HepG2 (cell line): ENCODE measurements around the gene NEURL3. TPM values are rescaled to one million over a fixed set of nuclear protein-coding genes. Genes with fewer than 3 reads are reported as not detected.

Experiments used
- CEBPZ ChIP-seq: IDR thresholded peaks from 2 replicates; pipeline ENCODE4 v1.6.1; 2012; ENCODE audit warnings: low read length, improper control_type of control experiment
- GATA4 ChIP-seq: sonication (generic); IDR thresholded peaks from 2 replicates; pipeline ENCODE4 v1.6.1; 2016; ENCODE audit warnings: antibody characterized with exemption, low read depth, borderline replicate concordance
- HMGA1 ChIP-seq: sonication (generic); formaldehyde crosslinking; conservative IDR thresholded peaks from 2 replicates; pipeline ENCODE4 v1.4.0; 2020; ENCODE audit warnings: missing genetic modification reagents
- MATR3 ChIP-seq: sonication (generic); formaldehyde crosslinking; IDR thresholded peaks from 2 replicates; pipeline ENCODE4 v1.4.0; 2020; ENCODE audit warnings: missing genetic modification reagents
- MED13 ChIP-seq: sonication (generic); formaldehyde crosslinking; IDR thresholded peaks from 2 replicates; pipeline ENCODE4 v1.5.0; 2020; ENCODE audit warnings: missing genetic modification reagents
- NFKBIZ ChIP-seq: IDR thresholded peaks from 2 replicates; pipeline ENCODE4 v1.6.1; 2018; ENCODE audit warnings: missing genetic modification reagents, missing compliant biosample characterization
- SSRP1 ChIP-seq: IDR thresholded peaks from 2 replicates; pipeline ENCODE4 v1.6.1; 2016; ENCODE audit warnings: control low read depth
- TFDP2 ChIP-seq: sonication (generic); formaldehyde crosslinking; IDR thresholded peaks from 2 replicates; pipeline ENCODE4 v1.4.0; 2020; ENCODE audit warnings: missing genetic modification reagents
- UBTF ChIP-seq: sonication (generic); formaldehyde crosslinking; IDR thresholded peaks from 2 replicates; pipeline ENCODE4 v1.4.0; 2020; ENCODE audit warnings: mild to moderate bottlenecking, missing genetic modification reagents
- ZBTB1 ChIP-seq: sonication (generic); formaldehyde crosslinking; IDR thresholded peaks from 2 replicates; pipeline ENCODE4 v1.4.0; 2020; ENCODE audit warnings: missing genetic modification reagents, borderline replicate concordance
- ZBTB14 ChIP-seq: sonication (generic); formaldehyde crosslinking; IDR thresholded peaks from 2 replicates; pipeline ENCODE4 v1.4.0; 2020; ENCODE audit warnings: missing genetic modification reagents
- ZNF138 ChIP-seq: sonication (generic); formaldehyde crosslinking; IDR thresholded peaks from 2 replicates; pipeline ENCODE4 v1.5.0; 2020; ENCODE audit warnings: mild to moderate bottlenecking, low read depth, missing genetic modification reagents
- ZNF230 ChIP-seq: sonication (generic); formaldehyde crosslinking; IDR thresholded peaks from 2 replicates; pipeline ENCODE4 v1.4.0; 2020; ENCODE audit warnings: mild to moderate bottlenecking, missing genetic modification reagents
- ZNF33B ChIP-seq: sonication (generic); formaldehyde crosslinking; IDR thresholded peaks from 2 replicates; pipeline ENCODE4 v1.5.1; 2020; ENCODE audit warnings: mild to moderate bottlenecking, missing genetic modification reagents
- ZNF451 ChIP-seq: sonication (generic); formaldehyde crosslinking; IDR thresholded peaks from 2 replicates; pipeline ENCODE4 v1.5.0; 2020; ENCODE audit warnings: mild to moderate bottlenecking, missing genetic modification reagents
- ZNF503 ChIP-seq: sonication (generic); formaldehyde crosslinking; IDR thresholded peaks from 2 replicates; pipeline ENCODE4 v1.4.0; 2020; ENCODE audit warnings: missing genetic modification reagents
- ZNF713 ChIP-seq: sonication (generic); formaldehyde crosslinking; IDR thresholded peaks from 2 replicates; pipeline ENCODE4 v1.4.0; 2020; ENCODE audit warnings: mild to moderate bottlenecking, missing genetic modification reagents
- ZNF850 ChIP-seq: sonication (generic); formaldehyde crosslinking; conservative IDR thresholded peaks from 2 replicates; pipeline ENCODE4 v1.9.0; 2021; ENCODE audit warnings: mild to moderate bottlenecking, missing genetic modification reagents
- polyA plus RNA-seq, 8 experiments: library from polyadenylated mRNA; depleted of rRNA in 3 of 8; stranded (reverse) in 7 of 8; unstranded in 1 of 8; fragments of >200 nt; fragmentation: Illumina TruSeq in 4 of 8; extraction: Trizol in 4 of 8; gene quantifications; 2 replicates each; pipeline versions ENCODE4 v1.2.1 to v1.2.3, GENCODE V29; 2011 to 2016; ENCODE audit warnings: low read depth in 4 of 8, missing spikeins in 1 of 8, mixed read lengths in 1 of 8; ENCODE audit not compliant: insufficient read depth in 1 of 8
- total RNA-seq, 5 experiments: library from RNA; depleted of rRNA; stranded (reverse); fragments of >200 nt; fragmentation: Illumina TruSeq; extraction: Trizol; gene quantifications; 2 replicates each; pipeline ENCODE4 v1.2.3, GENCODE V29; 2016; ENCODE audit warnings: low read depth in 1 of 5

The NEURL3 gene
- total and polyA plus RNA-seq, 2 of the 13 experiments (the other 11 are each of a cell fraction or from before 2014, with no cell fraction given): 0.16 to 1.2 TPM

GRCh38 chr2:96501886-96502810, 3.0 kb downstream of the NEURL3 start (continued):
- TF ChIP-seq ZNF503 (CRISPR knock-in tag) (no peak), ZNF451 (0 out of 2 replicates have a peak, but pooled peaks have one; percentile 40), SSRP1 (CRISPR knock-in tag) (no peak), ZBTB1 (no peak), HMGA1 (CRISPR knock-in tag) (no peak), ZNF33B (CRISPR knock-in tag) (no peak; the same call in 1 of the 2 replicates), GATA4 (no peak), MED13 (CRISPR knock-in tag) (0 out of 2 replicates have a peak, but pooled peaks have one; percentile 22), ZNF713 (CRISPR knock-in tag) (no peak), ZNF230 (no peak), TFDP2 (peak; percentile 83), UBTF (CRISPR knock-in tag) (peak; percentile 58; the same call in 1 of the 2 replicates), MATR3 (CRISPR knock-in tag) (no peak), NFKBIZ (CRISPR knock-in tag) (no peak), ZNF138 (CRISPR knock-in tag) (no peak), ZBTB14 (CRISPR knock-in tag) (no peak), CEBPZ (no peak), ZNF850 (CRISPR knock-in tag) (no peak)
